Testis (tissue), 2 donors: Measurements from ENCODE around the gene NFATC2.

Experiments used
- POLR2A ChIP-seq: fragments of 450-650 bp; IDR thresholded peaks from one replicate; pipeline ENCODE4 v1.6.1; 2017; ENCODE audit warnings: antibody characterized with exemption, mild to moderate bottlenecking, moderate library complexity
- TF ChIP-seq, protein P1 (sequence below), 3 experiments: fragments of 450-650 bp in 2 of 3; fragments of 200-600 bp in 1 of 3; sonication (generic) in 1 of 3; IDR thresholded peaks; one replicate each; pipeline ENCODE4 v1.5.1; 2016 to 2019; ENCODE audit warnings: antibody characterized with exemption in 3 of 3, mild to moderate bottlenecking in 2 of 3, moderate library complexity in 1 of 3

DNA sequence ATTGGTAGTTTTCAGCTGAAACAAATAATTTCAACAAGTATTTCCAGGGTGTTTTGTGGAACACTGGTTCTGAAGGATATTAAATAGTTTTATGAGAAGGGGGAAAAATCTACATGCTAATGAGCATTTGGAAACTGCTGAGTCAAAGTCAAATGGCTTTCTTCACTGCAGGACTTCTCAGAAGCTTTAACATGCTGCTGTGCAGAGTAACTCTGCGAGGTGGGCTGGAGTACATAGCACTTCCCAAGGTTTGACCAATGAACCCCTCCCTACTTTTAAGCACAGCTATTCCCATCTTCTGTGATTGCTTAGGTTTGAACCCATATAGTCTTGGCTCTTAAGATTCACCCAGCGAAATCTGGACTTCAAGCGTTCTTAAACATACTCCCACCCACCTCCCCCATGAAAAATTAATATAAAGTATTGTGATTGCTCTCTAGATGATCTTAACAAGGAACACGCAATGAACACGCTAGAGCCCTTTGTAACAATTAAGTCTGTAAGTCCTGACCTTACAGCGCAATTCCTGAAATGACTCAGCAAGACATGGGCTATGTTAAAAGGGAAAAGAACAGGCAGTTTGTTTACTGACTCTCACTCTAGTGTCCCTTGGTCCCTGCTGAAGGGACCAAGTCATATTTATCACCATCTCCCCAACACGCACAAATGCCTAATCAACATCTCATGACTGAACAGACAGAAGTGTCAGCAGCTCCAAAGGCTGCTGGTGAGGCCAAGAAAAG, 105.2 kb downstream of the NFATC2 start:
- TF ChIP-seq, protein P1, sequence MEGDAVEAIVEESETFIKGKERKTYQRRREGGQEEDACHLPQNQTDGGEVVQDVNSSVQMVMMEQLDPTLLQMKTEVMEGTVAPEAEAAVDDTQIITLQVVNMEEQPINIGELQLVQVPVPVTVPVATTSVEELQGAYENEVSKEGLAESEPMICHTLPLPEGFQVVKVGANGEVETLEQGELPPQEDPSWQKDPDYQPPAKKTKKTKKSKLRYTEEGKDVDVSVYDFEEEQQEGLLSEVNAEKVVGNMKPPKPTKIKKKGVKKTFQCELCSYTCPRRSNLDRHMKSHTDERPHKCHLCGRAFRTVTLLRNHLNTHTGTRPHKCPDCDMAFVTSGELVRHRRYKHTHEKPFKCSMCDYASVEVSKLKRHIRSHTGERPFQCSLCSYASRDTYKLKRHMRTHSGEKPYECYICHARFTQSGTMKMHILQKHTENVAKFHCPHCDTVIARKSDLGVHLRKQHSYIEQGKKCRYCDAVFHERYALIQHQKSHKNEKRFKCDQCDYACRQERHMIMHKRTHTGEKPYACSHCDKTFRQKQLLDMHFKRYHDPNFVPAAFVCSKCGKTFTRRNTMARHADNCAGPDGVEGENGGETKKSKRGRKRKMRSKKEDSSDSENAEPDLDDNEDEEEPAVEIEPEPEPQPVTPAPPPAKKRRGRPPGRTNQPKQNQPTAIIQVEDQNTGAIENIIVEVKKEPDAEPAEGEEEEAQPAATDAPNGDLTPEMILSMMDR (IDR thresholded peaks at IDR 0.05) = no peak
- no peak for TF ChIP-seq POLR2A
